Tibial artery (tissue), 4 donors: ENCODE measurements around the gene DCAF5.
A peak's percentile ranks its signal among the peaks of the same experiment; 100 is the strongest.

Source experiments
- DNase-seq, 2 donors: peaks; one replicate each; pipeline ENCODE4 v3.0.0-alpha.2; 2019
- H3K27ac ChIP-seq, 2 donors: fragments of 200-600 bp; sonication (generic) in 1 of 2; 1 replicate in 1 of 2; 2 replicates in 1 of 2; pipeline ENCODE4 v1.5.1; 2018 to 2019; ENCODE audit warnings: mild to moderate bottlenecking in 1 of 2
- H3K27me3 ChIP-seq, 2 donors: fragments of 200-600 bp; sonication (generic) in 1 of 2; one replicate each; pipeline versions ENCODE4 v1.5.1 to v1.6.0; 2016 to 2019
- H3K36me3 ChIP-seq, 3 donors: fragments of 200-600 bp; sonication (generic) in 2 of 3; one replicate each; pipeline ENCODE4 v1.5.1; 2016 to 2019; ENCODE audit warnings: mild to moderate bottlenecking in 2 of 3
- H3K4me1 ChIP-seq, 4 donors: fragments of 200-600 bp; sonication (generic) in 2 of 4; 1 replicate in 3 of 4; 2 replicates in 1 of 4; pipeline ENCODE4 v1.5.1; 2016 to 2019
- H3K4me3 ChIP-seq, 2 donors: fragments of 200-600 bp; sonication (generic) in 1 of 2; 1 replicate in 1 of 2; 2 replicates in 1 of 2; pipeline ENCODE4 v1.5.1; 2018 to 2019; ENCODE audit warnings: mild to moderate bottlenecking in 2 of 2
- H3K9me3 ChIP-seq, 3 donors: fragments of 200-600 bp; sonication (generic) in 1 of 3; one replicate each; pipeline ENCODE4 v1.5.1; 2016 to 2019
- intact Hi-C: fragments of 100-400 bp; cut with DNase I; formaldehyde crosslinking; loops from one replicate; pipeline ENCODE4 v1.15.0; 2023; ENCODE audit warnings: low total_unique reads
- TF ChIP-seq, protein P1 (sequence below), 2 experiments: fragments of 200-600 bp in 1 of 2; fragments of 450-650 bp in 1 of 2; IDR thresholded peaks; one replicate each; pipeline ENCODE4 v1.5.1; 2017 to 2019; ENCODE audit warnings: antibody characterized with exemption in 2 of 2, mild to moderate bottlenecking in 1 of 2, moderate library complexity in 1 of 2

DCAF5 gene

DNA sequence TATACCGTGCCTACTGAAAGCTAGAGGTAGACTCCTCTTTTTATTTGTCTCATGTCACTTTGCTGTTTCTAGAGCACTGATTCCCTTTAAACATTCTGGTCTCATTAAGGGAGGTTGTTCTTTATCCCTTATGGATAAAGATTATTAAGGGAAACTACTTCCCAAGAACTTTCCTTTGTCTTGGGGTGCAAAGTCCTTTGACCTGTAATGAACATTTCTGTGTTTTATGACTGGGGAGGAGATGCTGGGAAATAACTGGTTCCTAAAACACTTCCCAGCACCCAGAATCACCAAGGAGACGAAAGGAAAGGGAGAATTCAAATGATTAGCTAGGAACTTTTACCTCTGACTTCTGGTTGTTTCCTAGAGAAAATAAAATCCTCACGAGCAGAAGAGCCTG, 110.6 kb downstream of the DCAF5 start:
- H3K4me3 ChIP-seq, result peak overlapping the region; percentile 17 to 29
- no peak for DNase-seq
- H3K36me3 ChIP-seq, result no peaks in the 10 kb centered on the region
- peaks cover 0 to 99% (median 74%) of the 10 kb centered on the region in 4 donors for H3K4me1 ChIP-seq
- no peaks in the 10 kb centered on the region for H3K9me3 ChIP-seq
- no peaks in the 10 kb centered on the region for H3K27me3 ChIP-seq
- intact Hi-C loops, result loop anchor here (2.0 kb wide), 1 partner anchor 93 kb away; no protein-coding TSS in a partner anchor
- TF ChIP-seq, protein P1, sequence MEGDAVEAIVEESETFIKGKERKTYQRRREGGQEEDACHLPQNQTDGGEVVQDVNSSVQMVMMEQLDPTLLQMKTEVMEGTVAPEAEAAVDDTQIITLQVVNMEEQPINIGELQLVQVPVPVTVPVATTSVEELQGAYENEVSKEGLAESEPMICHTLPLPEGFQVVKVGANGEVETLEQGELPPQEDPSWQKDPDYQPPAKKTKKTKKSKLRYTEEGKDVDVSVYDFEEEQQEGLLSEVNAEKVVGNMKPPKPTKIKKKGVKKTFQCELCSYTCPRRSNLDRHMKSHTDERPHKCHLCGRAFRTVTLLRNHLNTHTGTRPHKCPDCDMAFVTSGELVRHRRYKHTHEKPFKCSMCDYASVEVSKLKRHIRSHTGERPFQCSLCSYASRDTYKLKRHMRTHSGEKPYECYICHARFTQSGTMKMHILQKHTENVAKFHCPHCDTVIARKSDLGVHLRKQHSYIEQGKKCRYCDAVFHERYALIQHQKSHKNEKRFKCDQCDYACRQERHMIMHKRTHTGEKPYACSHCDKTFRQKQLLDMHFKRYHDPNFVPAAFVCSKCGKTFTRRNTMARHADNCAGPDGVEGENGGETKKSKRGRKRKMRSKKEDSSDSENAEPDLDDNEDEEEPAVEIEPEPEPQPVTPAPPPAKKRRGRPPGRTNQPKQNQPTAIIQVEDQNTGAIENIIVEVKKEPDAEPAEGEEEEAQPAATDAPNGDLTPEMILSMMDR (IDR thresholded peaks at IDR 0.05), result no peak
- peak overlapping the region; percentile 87 to 91 for H3K27ac ChIP-seq

DNA sequence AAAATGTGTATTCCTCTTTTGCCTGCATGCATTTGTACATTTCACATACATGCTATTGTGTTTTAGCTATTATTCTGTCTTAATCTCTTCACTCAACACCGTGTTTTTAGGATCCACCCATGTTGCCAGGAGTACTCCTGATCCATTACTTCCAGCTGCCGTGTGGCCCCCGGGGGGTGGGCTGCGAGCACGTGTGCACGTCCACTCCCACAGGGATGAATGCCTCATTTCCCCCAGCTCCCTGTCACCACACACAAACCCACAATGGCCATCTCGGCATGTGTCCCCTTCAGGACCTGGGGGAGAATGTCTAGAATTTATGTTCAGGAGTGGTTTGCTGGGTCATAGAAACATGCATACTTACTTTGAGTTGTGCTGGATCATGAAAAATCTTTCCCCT, 111.1 kb downstream of the DCAF5 start:
- TF ChIP-seq, protein P1 (IDR thresholded peaks at IDR 0.05), result no peak
- Histone ChIP-seq H3K4me1 (peaks cover 0 to 94% (median 72%) of the 10 kb centered on the region in 4 donors), H3K27me3 (no peaks in the 10 kb centered on the region), H3K4me3 (no peak overlapping the region), H3K36me3 (no peaks in the 10 kb centered on the region), H3K9me3 (no peaks in the 10 kb centered on the region), H3K27ac (peak overlapping the region; percentile 87 to 91)
- no peak for DNase-seq
- intact Hi-C loops, result loop anchor here (2.0 kb wide), 1 partner anchor 93 kb away; no protein-coding TSS in a partner anchor

DNA sequence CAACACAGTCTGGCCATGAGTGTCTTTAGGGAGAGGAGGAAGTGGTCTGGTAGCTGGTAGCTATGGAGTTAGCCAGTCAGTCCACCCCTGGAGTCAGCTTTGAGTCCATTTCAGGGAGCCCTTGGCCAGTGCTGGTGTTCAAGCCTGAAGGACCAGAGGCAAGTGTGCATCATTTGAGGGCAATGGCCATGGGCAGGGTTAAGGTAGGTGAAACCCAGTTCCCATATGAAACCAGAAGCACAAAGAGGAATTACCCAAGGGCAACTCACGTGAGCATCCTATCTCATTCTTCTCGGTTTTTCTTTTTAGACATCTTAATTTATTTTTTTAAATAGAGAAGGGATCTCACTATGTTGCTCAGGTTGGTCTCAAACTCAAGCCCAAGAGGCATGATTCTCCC, 112.6 kb downstream of the DCAF5 start:
- Histone ChIP-seq H3K27ac (peak overlapping the region; percentile 87 to 91), H3K36me3 (no peaks in the 10 kb centered on the region), H3K9me3 (no peaks in the 10 kb centered on the region), H3K27me3 (no peaks in the 10 kb centered on the region), H3K4me3 (no peak overlapping the region), H3K4me1 (peaks cover 0 to 85% (median 58%) of the 10 kb centered on the region in 4 donors)
- no peak for DNase-seq
- intact Hi-C loops, result no loop called here
- TF ChIP-seq, protein P1 (IDR thresholded peaks at IDR 0.05), result no peak

GRCh38 chr14:69039288-69039628, 113.7 kb downstream of the DCAF5 start:
- TF ChIP-seq, protein P1 (IDR thresholded peaks at IDR 0.05), result no peak
- intact Hi-C loops, result loop anchor here (2.0 kb wide), 1 partner anchor 58 kb away; no protein-coding TSS in a partner anchor
- Histone ChIP-seq H3K27me3 (no peaks in the 10 kb centered on the region), H3K9me3 (no peaks in the 10 kb centered on the region), H3K4me1 (peaks cover 4 to 85% (median 52%) of the 10 kb centered on the region in 4 donors), H3K4me3 (no peak overlapping the region), H3K36me3 (no peaks in the 10 kb centered on the region), H3K27ac (peak overlapping the region; percentile 87 to 91)
- no peak for DNase-seq

DNA sequence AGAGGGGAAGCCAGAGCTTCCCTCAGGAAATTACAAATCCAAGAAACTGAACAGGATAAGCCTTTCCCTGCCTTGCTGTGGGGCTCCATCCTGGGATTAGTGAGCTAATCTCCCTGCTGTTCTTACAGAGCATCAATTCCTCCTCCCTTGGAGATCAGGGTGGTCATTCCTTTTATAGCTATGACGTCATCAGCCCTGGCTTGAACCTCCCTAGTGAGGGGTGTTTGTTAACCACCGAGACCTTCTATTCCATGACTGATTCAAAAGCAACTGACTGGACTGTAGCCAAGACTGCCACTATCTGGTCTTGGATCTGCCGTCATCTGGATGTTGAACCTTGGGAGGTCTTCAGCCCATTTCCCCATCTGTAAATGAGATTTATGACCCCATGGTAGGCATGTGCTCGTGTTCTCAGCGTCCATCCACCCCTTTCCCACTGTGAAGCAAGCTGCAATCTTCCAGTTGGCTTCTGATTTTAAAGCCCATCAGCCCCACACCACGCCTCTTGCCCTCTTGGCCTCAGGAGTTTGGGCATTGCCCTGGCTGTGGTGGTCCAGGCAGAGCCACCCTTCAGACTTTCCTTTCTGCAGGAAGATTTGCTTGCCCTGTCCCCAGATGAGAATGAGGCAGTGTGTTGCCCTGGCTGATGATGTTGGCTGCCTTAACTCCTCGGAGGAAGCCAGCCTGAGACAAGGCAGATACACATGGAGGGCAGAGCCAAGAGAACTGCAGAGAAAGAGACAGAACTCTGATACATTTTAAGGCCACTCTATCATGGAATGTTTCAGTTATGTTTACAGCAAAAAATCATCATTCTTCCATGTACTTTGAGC, 114.2 kb downstream of the DCAF5 start:
- Histone ChIP-seq H3K36me3 (no peaks in the 10 kb centered on the region), H3K4me1 (peaks cover 4 to 82% (median 47%) of the 10 kb centered on the region in 4 donors), H3K4me3 (no peak overlapping the region), H3K27ac (peak overlapping the region; percentile 87 to 91), H3K9me3 (no peaks in the 10 kb centered on the region), H3K27me3 (no peaks in the 10 kb centered on the region)
- intact Hi-C loops, result loop anchor here (2.0 kb wide), 1 partner anchor 58 kb away; no protein-coding TSS in a partner anchor
- TF ChIP-seq, protein P1 (IDR thresholded peaks at IDR 0.05), result no peak
- DNase-seq, result no peak
